Testis (tissue), 3 donors: ENCODE data around the gene ACSF2. TPM values are rescaled to one million over a fixed set of nuclear protein-coding genes. Genes with fewer than 3 reads are reported as not detected.

Source experiments
- DNase-seq: peaks from one replicate; pipeline ENCODE4 v3.0.0-alpha.2; 2019
- H3K27ac ChIP-seq, 2 donors: fragments of 200-600 bp; sonication (generic); one replicate each; pipeline ENCODE4 v1.5.1; 2019
- H3K27me3 ChIP-seq: fragments of 200-600 bp; sonication (generic); one replicate; pipeline ENCODE4 v1.5.1; 2019
- H3K36me3 ChIP-seq: fragments of 200-600 bp; sonication (generic); one replicate; pipeline ENCODE4 v1.5.1; 2017; ENCODE audit warnings: low read depth; ENCODE audit errors: missing control alignments
- H3K4me1 ChIP-seq: fragments of 200-600 bp; sonication (generic); one replicate; pipeline ENCODE4 v1.5.1; 2019
- H3K4me3 ChIP-seq, 2 donors: fragments of 200-600 bp; sonication (generic); one replicate each; pipeline ENCODE4 v1.5.1; 2017 to 2019
- H3K9me3 ChIP-seq: fragments of 200-600 bp; sonication (generic); one replicate; pipeline ENCODE4 v1.5.1; 2017
- POLR2A ChIP-seq: fragments of 450-650 bp; IDR thresholded peaks from one replicate; pipeline ENCODE4 v1.6.1; 2017; ENCODE audit warnings: antibody characterized with exemption, mild to moderate bottlenecking, moderate library complexity
- WGBS, 2 donors: methylation state at CpG; one replicate each; pipeline ENCODE4 v1.1.5; 2018; 5-methylcytosine and 5-hydroxymethylcytosine counted together
- intact Hi-C: fragments of 100-400 bp; cut with DNase I; formaldehyde crosslinking; loops from one replicate; pipeline ENCODE4 v1.15.1; 2023; ENCODE audit warnings: low total_unique reads
- polyA plus RNA-seq: library from polyadenylated mRNA; stranded (reverse); fragments of 350-450 nt; fragmentation: Illumina TruSeq; extraction: RNeasy Lipid Tissue Mini Kit (QIAGEN cat#74804); gene quantifications from one replicate; pipeline ENCODE4 v1.2.3, GENCODE V29; 2014; ENCODE audit warnings: low read depth, low replicate concordance; ENCODE audit not compliant: insufficient read depth
- total RNA-seq, 2 donors: library from RNA; depleted of rRNA; stranded (reverse); fragments of >200 nt; gene quantifications; one replicate each; pipeline ENCODE4 v1.2.3, GENCODE V29; 2016
- TF ChIP-seq, protein P1 (sequence below), 3 experiments: fragments of 450-650 bp in 2 of 3; fragments of 200-600 bp in 1 of 3; sonication (generic) in 1 of 3; IDR thresholded peaks; one replicate each; pipeline ENCODE4 v1.5.1; 2016 to 2019; ENCODE audit warnings: antibody characterized with exemption in 3 of 3, mild to moderate bottlenecking in 2 of 3, moderate library complexity in 1 of 3

ACSF2 gene
- total and polyA plus RNA-seq, 3 donors from 2014 or later = 37.7 to 60.1 (median 39.4) TPM

DNA sequence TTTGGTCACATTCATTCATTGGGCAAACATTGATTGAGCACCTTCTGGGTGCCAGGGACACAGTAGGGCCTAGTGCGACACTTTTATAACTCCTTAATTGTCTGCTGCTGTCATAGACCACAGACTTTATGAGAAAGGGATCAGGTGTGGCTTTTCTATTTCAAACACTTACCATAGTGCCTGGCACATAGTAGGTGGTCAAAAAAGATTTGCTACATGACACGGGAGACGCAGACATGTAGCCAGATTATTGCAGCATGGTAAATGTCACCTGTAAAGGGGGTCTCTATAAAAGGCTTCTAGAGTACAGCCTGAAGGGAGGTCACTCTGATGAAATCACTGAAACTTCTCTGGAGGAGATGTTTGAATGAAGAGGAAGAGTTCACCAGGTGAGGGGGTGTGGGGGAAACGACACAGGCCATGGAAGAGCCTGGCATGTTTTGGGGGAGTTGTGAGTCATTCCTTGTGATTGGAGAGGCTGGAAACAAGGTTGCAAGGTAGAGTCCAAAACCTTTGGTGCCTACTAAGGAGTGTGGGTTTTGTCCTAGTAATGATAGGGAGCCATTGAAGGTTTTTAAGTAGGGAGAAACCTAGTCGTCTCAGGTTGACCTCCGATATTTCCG is 54.2 kb downstream of the ACSF2 start:
- no peak overlapping the region for H3K4me3 ChIP-seq
- 79 to 81% methylated on average over 7 of the region's 7 CpGs for WGBS, 2 donors
- TF ChIP-seq, protein P1, sequence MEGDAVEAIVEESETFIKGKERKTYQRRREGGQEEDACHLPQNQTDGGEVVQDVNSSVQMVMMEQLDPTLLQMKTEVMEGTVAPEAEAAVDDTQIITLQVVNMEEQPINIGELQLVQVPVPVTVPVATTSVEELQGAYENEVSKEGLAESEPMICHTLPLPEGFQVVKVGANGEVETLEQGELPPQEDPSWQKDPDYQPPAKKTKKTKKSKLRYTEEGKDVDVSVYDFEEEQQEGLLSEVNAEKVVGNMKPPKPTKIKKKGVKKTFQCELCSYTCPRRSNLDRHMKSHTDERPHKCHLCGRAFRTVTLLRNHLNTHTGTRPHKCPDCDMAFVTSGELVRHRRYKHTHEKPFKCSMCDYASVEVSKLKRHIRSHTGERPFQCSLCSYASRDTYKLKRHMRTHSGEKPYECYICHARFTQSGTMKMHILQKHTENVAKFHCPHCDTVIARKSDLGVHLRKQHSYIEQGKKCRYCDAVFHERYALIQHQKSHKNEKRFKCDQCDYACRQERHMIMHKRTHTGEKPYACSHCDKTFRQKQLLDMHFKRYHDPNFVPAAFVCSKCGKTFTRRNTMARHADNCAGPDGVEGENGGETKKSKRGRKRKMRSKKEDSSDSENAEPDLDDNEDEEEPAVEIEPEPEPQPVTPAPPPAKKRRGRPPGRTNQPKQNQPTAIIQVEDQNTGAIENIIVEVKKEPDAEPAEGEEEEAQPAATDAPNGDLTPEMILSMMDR (IDR thresholded peaks at IDR 0.05) = no peak
- TF ChIP-seq POLR2A = no peak
- intact Hi-C loops = loop anchor here (5.0 to 10.0 kb wide), 2 partner anchors 62 to 145 kb away; no protein-coding TSS in a partner anchor
- no peaks in the 10 kb centered on the region for H3K36me3 ChIP-seq
- H3K4me1 ChIP-seq = peaks cover 22% of the 10 kb centered on the region
- no peaks in the 10 kb centered on the region for H3K9me3 ChIP-seq
- no peaks in the 10 kb centered on the region for H3K27me3 ChIP-seq
- no peak overlapping the region for H3K27ac ChIP-seq
- no peak for DNase-seq

DNA sequence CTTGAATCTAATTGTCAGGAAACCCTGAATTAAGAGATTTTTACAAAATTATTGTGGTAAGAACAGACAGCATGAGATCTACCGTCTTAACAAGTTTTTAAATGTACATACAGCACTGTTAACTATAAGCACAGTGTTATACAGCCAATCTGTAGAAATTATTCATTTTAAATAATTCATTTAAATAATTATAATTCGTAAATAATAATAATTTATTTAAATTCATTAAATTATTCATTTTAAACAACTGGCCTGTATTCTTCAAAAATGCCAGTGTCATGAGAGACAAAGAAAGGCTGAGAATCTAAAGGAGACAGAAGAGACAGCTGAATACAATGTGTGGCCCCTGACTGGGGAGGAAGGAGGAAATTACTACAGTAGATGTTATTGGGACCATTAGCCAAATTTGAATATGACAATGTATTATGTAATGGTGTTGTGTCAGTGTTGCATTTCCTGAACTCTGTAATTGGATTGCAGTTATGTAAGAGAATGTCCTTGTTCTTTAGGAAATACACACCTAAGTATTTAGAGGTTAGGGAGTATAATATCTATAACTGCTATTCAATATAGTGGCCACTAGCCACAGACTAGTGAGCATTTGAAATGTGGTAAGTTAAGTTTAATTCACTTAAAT is 55.0 kb downstream of the ACSF2 start:
- intact Hi-C loops = loop anchor here (5.0 to 10.0 kb wide), 2 partner anchors 61 to 144 kb away; no protein-coding TSS in a partner anchor
- 86 to 93% methylated on average over 2 of the region's 2 CpGs for WGBS, 2 donors
- no peak overlapping the region for H3K27ac ChIP-seq

DNA sequence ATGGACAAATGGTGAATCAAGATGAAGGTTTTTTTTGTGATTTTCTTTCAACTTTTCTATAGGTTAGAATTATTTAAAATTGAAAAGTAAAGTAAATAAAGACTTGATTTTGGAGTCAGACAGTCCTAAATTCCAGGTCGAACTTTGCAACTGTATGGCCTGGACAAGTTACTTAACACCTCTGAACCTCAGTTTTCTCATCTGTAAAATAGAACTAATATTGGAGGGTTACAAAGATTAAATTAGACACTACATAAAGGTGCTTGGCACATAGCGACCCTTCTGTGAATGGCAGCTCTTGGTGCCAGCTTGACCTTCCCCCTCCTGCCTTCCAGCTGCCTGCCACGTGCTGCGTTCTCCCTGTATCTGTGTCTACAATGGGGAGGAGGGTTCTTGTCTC is 55.6 kb downstream of the ACSF2 start:
- no peak overlapping the region for H3K27ac ChIP-seq
- WGBS, 2 donors = 46 to 69% methylated on average over 4 of the region's 4 CpGs
- no peaks in the 10 kb centered on the region for H3K36me3 ChIP-seq
- no peak for TF ChIP-seq POLR2A
- TF ChIP-seq, protein P1 (IDR thresholded peaks at IDR 0.05) = no peak
- H3K9me3 ChIP-seq = no peaks in the 10 kb centered on the region
- intact Hi-C loops = loop anchor here (5.0 to 10.0 kb wide), 2 partner anchors 61 to 143 kb away; no protein-coding TSS in a partner anchor
- H3K4me3 ChIP-seq = no peak overlapping the region
- peaks cover 22% of the 10 kb centered on the region for H3K4me1 ChIP-seq
- H3K27me3 ChIP-seq = no peaks in the 10 kb centered on the region
- DNase-seq = no peak

More for the DNA sequence above, 55.0 kb downstream of the ACSF2 start:
- TF ChIP-seq, protein P1 (IDR thresholded peaks at IDR 0.05) = no peak
- no peak for TF ChIP-seq POLR2A
- no peak overlapping the region for H3K4me3 ChIP-seq
- no peaks in the 10 kb centered on the region for H3K36me3 ChIP-seq
- DNase-seq = no peak
- H3K4me1 ChIP-seq = peaks cover 22% of the 10 kb centered on the region
- no peaks in the 10 kb centered on the region for H3K27me3 ChIP-seq
- H3K9me3 ChIP-seq = no peaks in the 10 kb centered on the region

DNA sequence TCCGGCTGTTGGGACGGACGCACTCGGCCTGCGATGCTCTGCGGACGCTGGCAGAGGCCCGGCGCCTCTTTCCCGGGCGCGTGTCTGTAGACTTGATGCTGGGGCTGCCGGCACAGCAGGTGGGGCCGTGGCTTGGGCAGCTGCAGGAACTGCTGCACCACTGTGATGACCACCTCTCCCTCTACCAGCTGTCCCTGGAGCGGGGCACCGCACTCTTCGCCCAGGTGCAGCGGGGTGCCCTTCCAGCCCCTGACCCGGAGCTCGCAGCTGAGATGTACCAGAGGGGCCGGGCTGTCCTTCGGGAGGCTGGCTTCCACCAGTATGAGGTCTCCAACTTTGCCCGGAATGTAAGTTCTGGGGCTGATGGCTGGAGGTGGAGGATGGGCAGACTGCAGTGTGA is 56.1 kb downstream of the ACSF2 start:
- intact Hi-C loops = loop anchor here (5.0 to 10.0 kb wide), 2 partner anchors 60 to 143 kb away; no protein-coding TSS in a partner anchor
- Histone ChIP-seq H3K4me1 (peaks cover 22% of the 10 kb centered on the region), H3K27ac (peak overlapping the region in 1 of 2 donors; percentile 75), H3K4me3 (no peak overlapping the region), H3K27me3 (no peaks in the 10 kb centered on the region), H3K36me3 (no peaks in the 10 kb centered on the region), H3K9me3 (no peaks in the 10 kb centered on the region)
- no peak for DNase-seq
- TF ChIP-seq POLR2A = no peak
- TF ChIP-seq, protein P1 (IDR thresholded peaks at IDR 0.05) = no peak
- WGBS, 2 donors = 62 to 77% methylated on average over 14 to 23 of the region's 23 CpGs
